H1 (cell line): Measurements from ENCODE around the gene ASCC1. TPM values are rescaled to one million over a fixed set of nuclear protein-coding genes. Genes with fewer than 3 reads are reported as not detected.

Source experiments
- CREB1 ChIP-seq: IDR thresholded peaks from 2 replicates; pipeline ENCODE4 v1.6.1; 2012; ENCODE audit warnings: inconsistent platforms
- GABPA ChIP-seq: IDR thresholded peaks from 2 replicates; pipeline ENCODE4 v1.6.1; 2011; ENCODE audit warnings: mild to moderate bottlenecking, low read length, moderate library complexity, borderline replicate concordance; ENCODE audit not compliant: insufficient read depth
- RFX5 ChIP-seq: IDR thresholded peaks from 2 replicates; pipeline ENCODE4 v1.6.1; 2011; ENCODE audit warnings: low read depth, low read length, improper control_type of control experiment, borderline replicate concordance
- SP4 ChIP-seq: IDR thresholded peaks from 2 replicates; pipeline ENCODE4 v1.6.1; 2012; ENCODE audit warnings: low read length, inconsistent platforms
- TAF7 ChIP-seq: optimal IDR thresholded peaks from 2 replicates; pipeline ENCODE3; 2011; ENCODE audit warnings: low read depth, mild to moderate bottlenecking, inconsistent platforms, low read length, moderate library complexity, borderline replicate concordance
- ZNF274 ChIP-seq: IDR thresholded peaks from 2 replicates; pipeline ENCODE4 v1.7.0; 2012; ENCODE audit warnings: low read length, borderline replicate concordance; ENCODE audit errors: extremely low read depth
- polyA plus RNA-seq, 7 experiments: library from polyadenylated mRNA; depleted of rRNA in 3 of 7; stranded (reverse) in 5 of 7; unstranded in 2 of 7; fragments of >200 nt in 5 of 7; fragments of 200-250 nt in 2 of 7; gene quantifications; 1 replicate in 5 of 7; 2 replicates in 1 of 7; 4 replicates in 1 of 7; pipeline versions ENCODE4 v1.2.1 to v1.2.3, GENCODE V29; 2011 to 2013; ENCODE audit warnings: missing spikeins in 2 of 7, mixed read lengths in 2 of 7
- total RNA-seq: library from RNA; stranded (reverse); fragmentation: NEBNext Ultra II Directional; extraction: Animal tissue kit (Norgen Biotek cat#: 25700); gene quantifications from 2 replicates; pipeline ENCODE4 v1.2.1, GENCODE V29; 2021
- TF ChIP-seq, protein P1 (sequence below): IDR thresholded peaks from 2 replicates; pipeline ENCODE4 v1.6.1; 2012; ENCODE audit warnings: inconsistent platforms

The ASCC1 gene
- total and polyA plus RNA-seq, 2 of the 8 experiments (the other 6 are each of a cell fraction or from before 2014, with no cell fraction given): 25.6 to 35.8 TPM

DNA sequence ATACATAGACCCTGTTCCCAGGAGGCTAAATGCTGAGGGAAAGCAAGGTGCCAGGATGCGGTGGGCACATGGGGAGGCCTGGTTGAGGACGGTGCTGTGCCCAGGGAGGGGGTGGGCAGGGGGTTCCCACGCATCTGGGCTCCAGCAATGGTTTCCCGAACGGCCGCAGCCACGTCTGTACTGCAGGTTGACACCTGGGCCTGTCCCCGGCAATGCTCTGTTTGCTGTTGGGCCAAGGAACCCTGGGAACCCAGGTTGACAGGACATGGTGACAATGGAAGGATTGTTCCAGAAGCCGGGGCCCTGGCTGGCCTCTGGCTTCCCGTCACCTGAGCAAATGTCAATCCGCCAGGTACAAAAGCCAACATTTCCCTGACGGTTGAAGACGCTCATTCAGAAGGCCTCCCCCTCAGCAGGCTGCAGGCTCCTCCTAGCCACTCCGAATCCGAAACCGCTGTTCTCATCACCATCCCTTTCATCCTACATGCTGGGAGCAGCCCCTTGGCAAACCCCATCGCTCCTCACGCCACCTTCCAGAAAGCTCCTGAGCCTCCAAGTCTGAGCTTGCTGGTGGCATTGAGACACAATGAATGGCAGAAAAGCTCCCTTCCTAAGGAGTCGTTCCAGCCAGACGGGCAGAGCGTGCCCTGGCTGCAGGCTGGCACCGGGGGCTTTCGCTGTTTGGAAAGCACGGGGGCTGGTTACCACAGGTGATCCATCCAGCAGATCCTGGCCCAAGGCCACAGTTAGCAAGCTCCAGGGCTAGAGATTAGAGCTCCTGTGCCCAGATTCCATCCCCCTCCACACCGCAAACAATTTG lies 158.9 kb downstream of the ASCC1 start (continued):
- no peak for TF ChIP-seq TAF7
- TF ChIP-seq GABPA: no peak
- TF ChIP-seq RFX5: no peak
- TF ChIP-seq, protein P1, sequence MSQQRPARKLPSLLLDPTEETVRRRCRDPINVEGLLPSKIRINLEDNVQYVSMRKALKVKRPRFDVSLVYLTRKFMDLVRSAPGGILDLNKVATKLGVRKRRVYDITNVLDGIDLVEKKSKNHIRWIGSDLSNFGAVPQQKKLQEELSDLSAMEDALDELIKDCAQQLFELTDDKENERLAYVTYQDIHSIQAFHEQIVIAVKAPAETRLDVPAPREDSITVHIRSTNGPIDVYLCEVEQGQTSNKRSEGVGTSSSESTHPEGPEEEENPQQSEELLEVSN: no peak
- no peak for TF ChIP-seq SP4
- TF ChIP-seq CREB1: no peak
- no peak for TF ChIP-seq ZNF274
- TF ChIP-seq, all 59 proteins: peak for 0
